ENCODE results near the gene PRICKLE1.

PRICKLE1 gene

GRCh38 chr12:42484996-42485395 is 104.5 kb downstream of the PRICKLE1 start:
- H3K27ac ChIP-seq (ENCODE audit: low read length) = peak overlapping the region; percentile 12
- H3K9ac ChIP-seq (ENCODE audit: low read depth, low read length) = peak overlapping the region; percentile 39; the same call in 1 of the 2 replicates
- peaks cover 45% of the 10 kb centered on the region for H3K4me1 ChIP-seq (ENCODE audit: insufficient read depth, low read length)
- no peaks in the 10 kb centered on the region for H3K9me3 ChIP-seq (ENCODE audit: insufficient read depth, low read depth, low read length)
- H3K36me3 ChIP-seq (ENCODE audit: insufficient read depth, low read depth, low read length) = no peaks in the 10 kb centered on the region; the same call in 1 of the 2 replicates
- H3K4me3 ChIP-seq (ENCODE audit: low read length) = peak overlapping the region; percentile 86
- peaks cover 40% of the 10 kb centered on the region for H3K27me3 ChIP-seq (ENCODE audit: insufficient read depth, low read length)

DNA sequence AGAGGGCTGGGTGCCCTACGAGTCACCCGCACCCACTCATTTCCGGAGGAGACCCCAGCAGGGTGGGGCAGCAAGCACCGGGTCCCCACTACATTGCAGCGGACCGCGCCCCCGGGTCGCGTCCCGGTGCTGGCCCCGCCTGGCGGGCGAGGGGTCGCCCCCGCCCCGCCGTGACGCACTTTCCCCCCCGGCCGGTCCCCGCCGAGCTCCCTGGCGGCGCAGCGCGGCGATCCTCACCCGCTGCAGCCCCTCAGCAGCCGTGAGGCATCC is 106.1 kb downstream of the PRICKLE1 start:
- peaks cover 45% of the 10 kb centered on the region for H3K4me1 ChIP-seq (ENCODE audit: insufficient read depth, low read length)
- no peaks in the 10 kb centered on the region; the same call in 1 of the 2 replicates for H3K36me3 ChIP-seq (ENCODE audit: insufficient read depth, low read depth, low read length)
- peak overlapping the region; percentile 86; the same call in 1 of the 2 replicates for H3K4me3 ChIP-seq (ENCODE audit: low read length)
- H3K9me3 ChIP-seq (ENCODE audit: insufficient read depth, low read depth, low read length) = no peaks in the 10 kb centered on the region
- H3K27ac ChIP-seq (ENCODE audit: low read length) = no peak overlapping the region
- H3K9ac ChIP-seq (ENCODE audit: low read depth, low read length) = peak overlapping the region; percentile 84; the same call in 1 of the 2 replicates
- peaks cover 38% of the 10 kb centered on the region for H3K27me3 ChIP-seq (ENCODE audit: insufficient read depth, low read length)

GRCh38 chr12:42482748-42483520 is 106.6 kb downstream of the PRICKLE1 start:
- Histone ChIP-seq H3K9ac (ENCODE audit: low read depth, low read length) (peak overlapping the region; percentile 84), H3K36me3 (ENCODE audit: insufficient read depth, low read depth, low read length) (no peaks in the 10 kb centered on the region; the same call in 1 of the 2 replicates), H3K9me3 (ENCODE audit: insufficient read depth, low read depth, low read length) (no peaks in the 10 kb centered on the region), H3K27ac (ENCODE audit: low read length) (no peak overlapping the region), H3K4me1 (ENCODE audit: insufficient read depth, low read length) (peaks cover 50% of the 10 kb centered on the region), H3K27me3 (ENCODE audit: insufficient read depth, low read length) (peaks cover 33% of the 10 kb centered on the region), H3K4me3 (ENCODE audit: low read length) (peak overlapping the region; percentile 86)

- H3K27ac ChIP-seq (ENCODE audit: low read length) = no peak overlapping the region
- H3K27me3 ChIP-seq (ENCODE audit: insufficient read depth, low read length) = peaks cover 26% of the 10 kb centered on the region
- peak overlapping the region; percentile 86 for H3K4me3 ChIP-seq (ENCODE audit: low read length)
- peak overlapping the region; percentile 75; the same call in 1 of the 2 replicates for H3K9ac ChIP-seq (ENCODE audit: low read depth, low read length)
- no peaks in the 10 kb centered on the region; the same call in 1 of the 2 replicates for H3K36me3 ChIP-seq (ENCODE audit: insufficient read depth, low read depth, low read length)
- peaks cover 46% of the 10 kb centered on the region for H3K4me1 ChIP-seq (ENCODE audit: insufficient read depth, low read length)
- no peaks in the 10 kb centered on the region for H3K9me3 ChIP-seq (ENCODE audit: insufficient read depth, low read depth, low read length)
Observed at GRCh38 chr12:42482041-42482747, 107.4 kb downstream of the PRICKLE1 start.

GRCh38 chr12:42481368-42481767 is 108.2 kb downstream of the PRICKLE1 start:
- Histone ChIP-seq H3K27me3 (ENCODE audit: insufficient read depth, low read length) (peaks cover 17% of the 10 kb centered on the region), H3K4me3 (ENCODE audit: low read length) (peak overlapping the region; percentile 86), H3K27ac (ENCODE audit: low read length) (no peak overlapping the region), H3K36me3 (ENCODE audit: insufficient read depth, low read depth, low read length) (no peaks in the 10 kb centered on the region; the same call in 1 of the 2 replicates), H3K9me3 (ENCODE audit: insufficient read depth, low read depth, low read length) (no peaks in the 10 kb centered on the region), H3K9ac (ENCODE audit: low read depth, low read length) (peak overlapping the region; percentile 75; the same call in 1 of the 2 replicates), H3K4me1 (ENCODE audit: insufficient read depth, low read length) (peaks cover 38% of the 10 kb centered on the region)

- Histone ChIP-seq H3K9me3 (ENCODE audit: insufficient read depth, low read depth, low read length) (no peaks in the 10 kb centered on the region), H3K4me1 (ENCODE audit: insufficient read depth, low read length) (peaks cover 31% of the 10 kb centered on the region; the same call in 1 of the 2 replicates), H3K9ac (ENCODE audit: low read depth, low read length) (no peak overlapping the region)
Observed at GRCh38 chr12:42477941-42478340, 111.6 kb downstream of the PRICKLE1 start.

DNA sequence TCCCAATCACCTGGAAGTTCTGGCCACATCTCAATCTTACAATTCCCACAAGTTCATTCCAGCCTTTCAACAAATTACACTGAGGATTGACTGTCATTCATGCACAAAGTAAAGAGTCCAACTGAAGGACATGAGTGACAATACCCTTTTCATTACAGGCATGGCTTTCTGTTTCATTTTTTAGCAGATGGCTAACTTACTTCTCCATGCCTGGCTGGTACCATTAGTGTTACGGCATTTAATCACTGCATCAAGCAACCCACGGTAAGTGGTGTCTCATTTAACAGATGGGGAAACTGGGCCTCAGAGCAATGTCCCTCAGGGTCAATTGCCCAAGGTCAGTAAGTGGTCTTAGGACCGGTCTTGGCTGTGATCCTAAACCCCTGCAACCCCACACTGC is 114.4 kb downstream of the PRICKLE1 start:
- no peak overlapping the region for H3K27ac ChIP-seq (ENCODE audit: low read length)

More at GRCh38 chr12:42477941-42478340, 111.6 kb downstream of the PRICKLE1 start:
- H3K36me3 ChIP-seq (ENCODE audit: insufficient read depth, low read depth, low read length) = no peaks in the 10 kb centered on the region; the same call in 1 of the 2 replicates
- H3K27ac ChIP-seq (ENCODE audit: low read length) = no peak overlapping the region
- no peak overlapping the region for H3K4me3 ChIP-seq (ENCODE audit: low read length)
- peaks cover 17% of the 10 kb centered on the region for H3K27me3 ChIP-seq (ENCODE audit: insufficient read depth, low read length)

DNA sequence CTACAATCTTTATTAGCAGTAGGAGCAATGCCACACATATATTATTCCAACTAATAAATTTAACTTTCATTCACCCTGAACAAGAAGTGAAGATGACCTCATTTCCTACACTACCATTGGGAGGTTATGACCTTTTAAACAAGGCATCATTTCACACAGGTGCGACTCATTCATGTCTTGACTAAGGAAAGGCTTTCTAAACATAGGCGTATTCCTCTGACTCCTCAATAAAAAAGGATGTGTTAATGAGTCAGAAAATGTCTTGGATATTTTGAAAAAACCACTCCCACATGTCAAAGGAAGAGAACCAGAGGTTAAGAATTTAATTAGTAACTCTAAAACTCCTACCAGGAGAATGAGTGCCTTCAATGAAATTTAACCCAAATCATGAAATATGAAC is 115.2 kb downstream of the PRICKLE1 start:
- H3K4me1 ChIP-seq (ENCODE audit: insufficient read depth, low read length) = peaks cover 38% of the 10 kb centered on the region
- no peak overlapping the region for H3K4me3 ChIP-seq (ENCODE audit: low read length)
- H3K27me3 ChIP-seq (ENCODE audit: insufficient read depth, low read length) = no peaks in the 10 kb centered on the region
- H3K36me3 ChIP-seq (ENCODE audit: insufficient read depth, low read depth, low read length) = peaks cover 29% of the 10 kb centered on the region
- no peak overlapping the region for H3K9ac ChIP-seq (ENCODE audit: low read depth, low read length)
- H3K9me3 ChIP-seq (ENCODE audit: insufficient read depth, low read depth, low read length) = no peaks in the 10 kb centered on the region
- no peak overlapping the region for H3K27ac ChIP-seq (ENCODE audit: low read length)

More for the DNA sequence above, 114.4 kb downstream of the PRICKLE1 start:
- H3K4me3 ChIP-seq (ENCODE audit: low read length) = no peak overlapping the region
- peaks cover 22% of the 10 kb centered on the region; the same call in 1 of the 2 replicates for H3K36me3 ChIP-seq (ENCODE audit: insufficient read depth, low read depth, low read length)
- H3K9ac ChIP-seq (ENCODE audit: low read depth, low read length) = no peak overlapping the region
- no peaks in the 10 kb centered on the region; the same call in 1 of the 2 replicates for H3K27me3 ChIP-seq (ENCODE audit: insufficient read depth, low read length)
- peaks cover 38% of the 10 kb centered on the region for H3K4me1 ChIP-seq (ENCODE audit: insufficient read depth, low read length)
- H3K9me3 ChIP-seq (ENCODE audit: insufficient read depth, low read depth, low read length) = no peaks in the 10 kb centered on the region

GRCh38 chr12:42473561-42473960 is 116.0 kb downstream of the PRICKLE1 start:
- H3K9ac ChIP-seq (ENCODE audit: low read depth, low read length) = no peak overlapping the region
- H3K27me3 ChIP-seq (ENCODE audit: insufficient read depth, low read length) = no peaks in the 10 kb centered on the region
- no peaks in the 10 kb centered on the region for H3K9me3 ChIP-seq (ENCODE audit: insufficient read depth, low read depth, low read length)
- no peak overlapping the region for H3K27ac ChIP-seq (ENCODE audit: low read length)
- H3K36me3 ChIP-seq (ENCODE audit: insufficient read depth, low read depth, low read length) = peaks cover 38% of the 10 kb centered on the region
- H3K4me3 ChIP-seq (ENCODE audit: low read length) = no peak overlapping the region
- peaks cover 38% of the 10 kb centered on the region for H3K4me1 ChIP-seq (ENCODE audit: insufficient read depth, low read length)

DNA sequence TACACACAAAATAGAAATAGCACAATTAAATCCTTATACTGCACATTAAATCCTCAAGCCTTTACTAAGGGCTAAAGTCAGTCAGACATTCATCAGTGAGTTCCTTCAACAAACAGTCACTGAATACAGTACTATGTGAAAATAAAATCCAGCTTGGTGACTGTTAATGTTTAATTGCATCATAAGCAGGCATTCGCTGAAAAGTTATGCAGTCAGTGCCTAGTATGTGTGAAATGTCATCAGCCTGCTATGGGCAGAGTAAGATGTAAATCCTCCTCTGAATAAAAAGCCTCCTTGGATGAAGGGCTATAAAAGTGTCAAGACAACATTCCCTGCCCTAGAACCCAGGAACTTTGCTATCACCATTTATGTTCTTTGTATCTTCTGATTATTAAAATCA is 116.4 kb downstream of the PRICKLE1 start:
- no peaks in the 10 kb centered on the region for H3K9me3 ChIP-seq (ENCODE audit: insufficient read depth, low read depth, low read length)
- H3K27me3 ChIP-seq (ENCODE audit: insufficient read depth, low read length) = no peaks in the 10 kb centered on the region
- peaks cover 42% of the 10 kb centered on the region for H3K36me3 ChIP-seq (ENCODE audit: insufficient read depth, low read depth, low read length)
- no peak overlapping the region for H3K4me3 ChIP-seq (ENCODE audit: low read length)
- no peak overlapping the region for H3K9ac ChIP-seq (ENCODE audit: low read depth, low read length)
- H3K4me1 ChIP-seq (ENCODE audit: insufficient read depth, low read length) = peaks cover 34% of the 10 kb centered on the region
- no peak overlapping the region for H3K27ac ChIP-seq (ENCODE audit: low read length)

- Histone ChIP-seq H3K9me3 (ENCODE audit: insufficient read depth, low read depth, low read length) (no peaks in the 10 kb centered on the region), H3K27me3 (ENCODE audit: insufficient read depth, low read length) (no peaks in the 10 kb centered on the region), H3K36me3 (ENCODE audit: insufficient read depth, low read depth, low read length) (peaks cover 49% of the 10 kb centered on the region), H3K9ac (ENCODE audit: low read depth, low read length) (no peak overlapping the region), H3K4me3 (ENCODE audit: low read length) (no peak overlapping the region), H3K27ac (ENCODE audit: low read length) (no peak overlapping the region), H3K4me1 (ENCODE audit: insufficient read depth, low read length) (peaks cover 32% of the 10 kb centered on the region)
Observed at GRCh38 chr12:42472376-42472775, 117.2 kb downstream of the PRICKLE1 start.
